IMR-90 (cell line): Measurements from ENCODE around the gene GJC3. TPM values are rescaled to one million over a fixed set of nuclear protein-coding genes. Genes with fewer than 3 reads are reported as not detected.

Experiments
- ATAC-seq: fragments of 200-7000 bp; cut with Tn5 transposase; 2 replicates; pipeline ENCODE4 v1.9.1; 2020; ENCODE audit warnings: low read depth, mild to moderate bottlenecking, moderate library complexity
- BruUV-seq: library from RNA; stranded (reverse); fragments of 400-500 nt; replicated peaks from 2 replicates; lab custom pipeline; 2021; lab: Mats Ljungman, UMichigan
- CTCF ChIA-PET: fragments of 300-600 bp; formaldehyde crosslinking; extraction: SDS; loops from one replicate; lab custom pipeline; 2021; ENCODE audit warnings: antibody characterized with exemption; lab: Yijun Ruan, JAX
- POLR2A ChIA-PET: fragments of 300-600 bp; sonication (Branson Sonifier 250); formaldehyde crosslinking; loops from one replicate; lab custom pipeline; 2022; ENCODE audit warnings: antibody characterized with exemption; ENCODE audit not compliant: unreplicated experiment; lab: Charles Lee
- DNase-seq: peaks from one replicate; pipeline ENCODE4 v3.0.0; 2013
- H2AFZ ChIP-seq: replicated peaks from 2 replicates; pipeline ENCODE3; 2013; ENCODE audit warnings: low read length, mild to moderate bottlenecking; ENCODE audit not compliant: poor library complexity
- H2AK5ac ChIP-seq: 2 replicates; pipeline ENCODE4 v1.6.1; 2013; ENCODE audit warnings: low read depth, low read length, inconsistent platforms
- H2AK9ac ChIP-seq: replicated peaks from 2 replicates; pipeline ENCODE3; 2013; ENCODE audit warnings: mild to moderate bottlenecking, low read depth, low read length, moderate library complexity; ENCODE audit not compliant: poor library complexity
- H2BK120ac ChIP-seq: 2 replicates; pipeline ENCODE4 v1.6.1; 2013; ENCODE audit warnings: low read depth, low read length, inconsistent platforms
- H2BK15ac ChIP-seq: 3 replicates; pipeline ENCODE4 v1.6.1; 2013; ENCODE audit warnings: low read depth, low read length, inconsistent platforms
- H2BK20ac ChIP-seq: 2 replicates; pipeline ENCODE4 v1.6.1; 2013; ENCODE audit warnings: low read depth, mild to moderate bottlenecking, inconsistent platforms, low read length, moderate library complexity
- H2BK5ac ChIP-seq: 2 replicates; pipeline ENCODE4 v1.6.1; 2013; ENCODE audit warnings: mild to moderate bottlenecking, low read depth, low read length, inconsistent platforms; ENCODE audit not compliant: poor library complexity, severe bottlenecking
- H3K14ac ChIP-seq: replicated peaks from 2 replicates; pipeline ENCODE4 v1.6.1; 2013; ENCODE audit warnings: low read depth, low read length, inconsistent platforms
- H3K18ac ChIP-seq: 2 replicates; pipeline ENCODE4 v1.6.1; 2013; ENCODE audit warnings: low read depth, low read length, control low read depth
- H3K23ac ChIP-seq: 2 replicates; pipeline ENCODE4 v1.6.1; 2013; ENCODE audit warnings: low read depth, low read length, inconsistent platforms
- H3K27ac ChIP-seq: 2 replicates; pipeline ENCODE4 v1.5.1; 2013; ENCODE audit warnings: mild to moderate bottlenecking, control low read depth, low read length; ENCODE audit not compliant: insufficient read depth
- H3K27me3 ChIP-seq: 2 replicates; pipeline ENCODE4 v1.6.1; 2013; ENCODE audit warnings: low read length; ENCODE audit not compliant: control insufficient read depth, insufficient read depth
- H3K36me3 ChIP-seq: 2 replicates; pipeline ENCODE4 v1.6.1; 2013; ENCODE audit warnings: low read length, mixed read lengths; ENCODE audit not compliant: control insufficient read depth, insufficient read depth
- H3K4ac ChIP-seq: 2 replicates; pipeline ENCODE4 v1.6.1; 2013; ENCODE audit warnings: low read depth, low read length, inconsistent platforms
- H3K4me1 ChIP-seq: 2 replicates; pipeline ENCODE4 v1.6.1; 2013; ENCODE audit warnings: low read length, mixed read lengths; ENCODE audit not compliant: control insufficient read depth, insufficient read depth
- H3K4me2 ChIP-seq: 2 replicates; pipeline ENCODE4 v1.6.1; 2013; ENCODE audit warnings: low read depth, mild to moderate bottlenecking, control low read depth, low read length, moderate library complexity
- H3K4me3 ChIP-seq: 2 replicates; pipeline ENCODE4 v1.5.1; 2013; ENCODE audit warnings: low read depth, mild to moderate bottlenecking, control low read depth, low read length, moderate library complexity; ENCODE audit not compliant: insufficient read depth
- H3K56ac ChIP-seq: 2 replicates; pipeline ENCODE4 v1.6.1; 2013; ENCODE audit warnings: low read length, inconsistent platforms; ENCODE audit not compliant: insufficient read depth; ENCODE audit errors: extremely low read depth
- H3K79me1 ChIP-seq, 2 experiments: 2 replicates each; pipeline ENCODE4 v1.6.1; 2013; ENCODE audit warnings: low read length in 2 of 2, inconsistent platforms in 1 of 2, low read depth in 1 of 2
- H3K9ac ChIP-seq: 2 replicates; pipeline ENCODE4 v1.6.1; 2013; ENCODE audit warnings: low read depth, low read length, control low read depth
- H3K9me1 ChIP-seq: 2 replicates; pipeline ENCODE4 v1.6.1; 2013; ENCODE audit warnings: low read length, inconsistent platforms; ENCODE audit not compliant: insufficient read depth
- H3K9me3 ChIP-seq: 2 replicates; pipeline ENCODE4 v1.6.1; 2013; ENCODE audit warnings: low read length; ENCODE audit not compliant: control insufficient read depth, insufficient read depth
- H4K20me1 ChIP-seq: 2 replicates; pipeline ENCODE4 v1.6.1; 2013; ENCODE audit warnings: low read length, inconsistent platforms; ENCODE audit not compliant: insufficient read depth
- H4K5ac ChIP-seq: 2 replicates; pipeline ENCODE4 v1.6.1; 2013; ENCODE audit warnings: mild to moderate bottlenecking, low read depth, low read length, control low read depth
- H4K8ac ChIP-seq, 2 experiments: 2 replicates each; pipeline ENCODE4 v1.6.1; 2013; ENCODE audit warnings: low read depth in 2 of 2, low read length in 2 of 2, control low read depth in 1 of 2, inconsistent platforms in 1 of 2
- H4K91ac ChIP-seq: 2 replicates; pipeline ENCODE4 v1.6.1; 2013; ENCODE audit warnings: low read depth, low read length, inconsistent platforms; ENCODE audit not compliant: insufficient read depth
- BHLHE40 ChIP-seq: fragments of 150-350 bp; IDR thresholded peaks from 2 replicates; pipeline ENCODE4 v1.6.1; 2016; ENCODE audit warnings: mild to moderate bottlenecking, low read depth, low read length
- CEBPB ChIP-seq: IDR thresholded peaks from 2 replicates; pipeline ENCODE4 v1.6.1; 2012; ENCODE audit warnings: low read depth, low read length, improper control_type of control experiment
- CHD1 ChIP-seq: IDR thresholded peaks from 2 replicates; pipeline ENCODE4 v1.6.1; 2012; ENCODE audit warnings: low read depth, low read length, improper control_type of control experiment
- CTCF ChIP-seq: conservative IDR thresholded peaks from 2 replicates; pipeline ENCODE4 v1.5.1; 2012; ENCODE audit warnings: mild to moderate bottlenecking, low read depth, low read length, improper control_type of control experiment
- ELK1 ChIP-seq: fragments of 150-350 bp; IDR thresholded peaks from 2 replicates; pipeline ENCODE4 v1.6.1; 2016; ENCODE audit warnings: low read depth, mild to moderate bottlenecking, low read length, moderate library complexity, borderline replicate concordance
- FOS ChIP-seq: fragments of 150-350 bp; IDR thresholded peaks from 2 replicates; pipeline ENCODE4 v1.6.1; 2016; ENCODE audit warnings: low read depth, low read length
- MAFK ChIP-seq: IDR thresholded peaks from 2 replicates; pipeline ENCODE4 v1.6.1; 2012; ENCODE audit warnings: low read depth, low read length, improper control_type of control experiment
- MAZ ChIP-seq: IDR thresholded peaks from 2 replicates; pipeline ENCODE4 v1.6.1; 2012; ENCODE audit warnings: low read depth, mild to moderate bottlenecking, low read length, improper control_type of control experiment, moderate library complexity, borderline replicate concordance
- MXI1 ChIP-seq: IDR thresholded peaks from 2 replicates; pipeline ENCODE4 v1.6.1; 2012; ENCODE audit warnings: low read depth, mild to moderate bottlenecking, low read length, moderate library complexity, borderline replicate concordance
- NFE2L2 ChIP-seq: fragments of 150-350 bp; IDR thresholded peaks from 2 replicates; pipeline ENCODE4 v1.6.1; 2016; ENCODE audit warnings: low read depth, mild to moderate bottlenecking, low read length
- POLR2A ChIP-seq: IDR thresholded peaks from 2 replicates; pipeline ENCODE4 v1.6.1; 2012; ENCODE audit warnings: mild to moderate bottlenecking, low read depth, low read length
- RAD21 ChIP-seq: IDR thresholded peaks from 2 replicates; pipeline ENCODE4 v1.6.1; 2012; ENCODE audit warnings: low read length, improper control_type of control experiment
- RCOR1 ChIP-seq: IDR thresholded peaks from 2 replicates; pipeline ENCODE4 v1.6.1; 2012; ENCODE audit warnings: mild to moderate bottlenecking, low read length, improper control_type of control experiment; ENCODE audit not compliant: insufficient replicate concordance
- RFX5 ChIP-seq: IDR thresholded peaks from 2 replicates; pipeline ENCODE4 v1.8.0; 2012; ENCODE audit warnings: low read depth, mild to moderate bottlenecking, low read length, moderate library complexity
- SMC3 ChIP-seq: fragments of 150-350 bp; IDR thresholded peaks from 2 replicates; pipeline ENCODE4 v1.6.1; 2016; ENCODE audit warnings: low read depth, mild to moderate bottlenecking, antibody characterized with exemption, low read length, moderate library complexity
- USF2 ChIP-seq: fragments of 150-350 bp; IDR thresholded peaks from 2 replicates; pipeline ENCODE4 v1.6.1; 2017; ENCODE audit warnings: mild to moderate bottlenecking, antibody characterized with exemption, low read length, low read depth
- WGBS, 2 experiments: methylation state at CpG; one replicate each; pipeline versions ENCODE4 v1.1.5 to v1.1.7; 2013; ENCODE audit warnings: missing lambda C conversion rate in 2 of 2; ENCODE audit not compliant: insufficient read length in 1 of 2; ENCODE audit errors: extremely low coverage in 2 of 2; 5-methylcytosine and 5-hydroxymethylcytosine counted together
- dilution Hi-C: fragments of 300-500 bp; cut with HindIII; formaldehyde crosslinking; loops from one replicate; pipeline ENCODE4 v1.14.3; 2018; ENCODE audit warnings: low sequenced_read_pairs; ENCODE audit not compliant: unreplicated experiment
- in situ Hi-C: fragments of 300-500 bp; cut with MboI; formaldehyde crosslinking; loops from 3 replicates; pipeline ENCODE4 v1.14.3; 2019; ENCODE audit warnings: low sequenced_read_pairs, inconsistent platforms, mixed read lengths
- intact Hi-C: fragments of 100-400 bp; cut with micrococcal nuclease; formaldehyde crosslinking; loops from 2 replicates; pipeline ENCODE4 v1.10.0; 2022
- polyA plus RNA-seq, 3 experiments: library from polyadenylated mRNA; depleted of rRNA; stranded (reverse); fragments of >200 nt; gene quantifications; 2 replicates each; pipeline ENCODE4 v1.2.3, GENCODE V29; 2012; ENCODE audit warnings: low replicate concordance in 1 of 3
- total RNA-seq: library from RNA; depleted of rRNA; stranded (reverse); fragments of >200 nt; gene quantifications from 2 replicates; pipeline ENCODE4 v1.2.3, GENCODE V29; 2012

GJC3 gene
- total and polyA plus RNA-seq, 2 of the 4 experiments (the other 2 are of a cell fraction) = not detected

GRCh38 chr7:99955247-99955646, 25.8 kb upstream of the GJC3 start:
- Histone ChIP-seq H2BK120ac (no peak overlapping the region), H3K79me1 (no peaks in the 10 kb centered on the region), H2AK9ac (no peak overlapping the region), H4K8ac (no peak overlapping the region), H4K20me1 (no peaks in the 10 kb centered on the region), H3K9ac (no peak overlapping the region), H2BK15ac (no peak overlapping the region), H2BK20ac (no peak overlapping the region), H3K4me3 (no peak overlapping the region), H2AK5ac (no peak overlapping the region), H3K18ac (no peak overlapping the region), H4K91ac (no peak overlapping the region), H3K23ac (no peak overlapping the region), H3K9me3 (no peaks in the 10 kb centered on the region), H4K5ac (no peak overlapping the region), H2AFZ (no peak overlapping the region), H3K27me3 (peaks cover 7% of the 10 kb centered on the region), H3K14ac (no peak overlapping the region), H3K36me3 (no peaks in the 10 kb centered on the region), H3K27ac (no peak overlapping the region), H3K4me1 (peaks cover 2% of the 10 kb centered on the region; the same call in 1 of the 2 replicates), H3K9me1 (no peaks in the 10 kb centered on the region), H3K4me2 (no peak overlapping the region), H2BK5ac (no peak overlapping the region), H3K56ac (no peak overlapping the region), H3K4ac (no peak overlapping the region)
- ChIA-PET CTCF (no interaction called here), POLR2A (interaction anchor here (0.6 kb wide), 1 partner anchor 32 kb away, joined by 12 read pairs; no protein-coding TSS in a partner anchor)
- dilution Hi-C loops (no loop called here), in situ Hi-C loops (no loop called here), intact Hi-C loops (no loop called here)
- BruUV-seq = no TSS peak
- TF ChIP-seq CEBPB (no peak), RFX5 (no peak), MAZ (no peak), CHD1 (no peak), SMC3 (no peak), FOS (no peak), USF2 (no peak), RAD21 (no peak), CTCF (no peak), MXI1 (no peak), ELK1 (no peak), RCOR1 (no peak), NFE2L2 (no peak), MAFK (no peak), POLR2A (no peak), BHLHE40 (no peak)
- 80% methylated on average over 1 of the region's 6 CpGs; no CpG with 5 or more reads in 1 of the 2 experiments for WGBS, 2 experiments
- DNase-seq = no peak
- no peak for ATAC-seq
